GM12874 (cell line): Measurements from ENCODE around the gene SLC22A3.

Experiments used
- TF ChIP-seq, protein P1 (sequence below): IDR thresholded peaks from 2 replicates; pipeline ENCODE4 v1.5.1; 2011; ENCODE audit warnings: low read depth, mild to moderate bottlenecking, control low read depth, low read length, moderate library complexity; ENCODE audit not compliant: insufficient read depth

The SLC22A3 gene

DNA sequence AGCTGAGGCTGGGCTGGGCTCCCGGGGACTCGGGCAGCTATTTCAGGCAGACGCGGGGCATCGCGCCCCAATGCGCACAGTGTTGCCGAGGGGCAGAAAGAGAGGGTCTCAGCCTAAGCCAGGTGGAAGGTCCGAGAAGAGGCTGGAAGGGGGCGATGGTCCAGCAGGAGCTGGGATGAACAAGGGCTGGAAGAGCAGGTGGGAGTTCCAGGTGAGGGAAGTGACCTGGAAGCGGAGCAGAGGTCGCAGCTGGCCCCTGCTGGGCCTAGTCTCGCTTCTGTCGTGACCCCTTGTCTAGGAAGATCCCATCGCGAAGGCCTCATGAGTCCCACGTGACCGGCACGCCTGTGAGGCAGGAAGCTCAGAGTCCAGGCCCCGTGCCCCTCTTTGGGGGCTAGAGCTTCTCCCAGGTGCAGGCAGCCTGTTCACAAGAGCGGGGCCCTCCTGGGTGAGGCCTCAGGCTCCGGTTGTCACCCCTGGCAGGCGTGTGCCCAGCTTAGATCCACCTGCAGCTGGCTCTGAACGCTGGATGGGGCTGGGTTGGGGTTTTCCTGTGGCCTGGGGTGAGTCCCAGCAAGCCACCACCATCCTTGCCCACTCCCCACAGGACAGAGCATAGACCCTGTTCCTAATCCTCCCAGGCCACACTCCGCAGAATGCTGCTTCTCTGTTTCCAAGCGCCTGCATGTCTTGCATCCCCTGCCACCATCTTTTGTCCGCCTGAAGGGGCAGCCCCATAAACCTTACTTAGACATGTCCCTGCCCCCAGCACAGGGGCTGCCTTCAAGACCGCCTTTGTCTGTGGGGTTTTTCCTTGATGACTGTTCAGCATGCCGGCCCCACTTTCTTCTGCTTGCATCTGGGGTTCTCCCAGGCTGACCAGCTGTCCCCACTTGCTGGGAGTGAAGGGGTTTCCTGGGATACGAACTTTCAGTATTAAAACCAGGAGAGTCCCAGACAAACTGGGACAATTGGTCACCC is 15.1 kb downstream of the SLC22A3 start:
- TF ChIP-seq, protein P1, sequence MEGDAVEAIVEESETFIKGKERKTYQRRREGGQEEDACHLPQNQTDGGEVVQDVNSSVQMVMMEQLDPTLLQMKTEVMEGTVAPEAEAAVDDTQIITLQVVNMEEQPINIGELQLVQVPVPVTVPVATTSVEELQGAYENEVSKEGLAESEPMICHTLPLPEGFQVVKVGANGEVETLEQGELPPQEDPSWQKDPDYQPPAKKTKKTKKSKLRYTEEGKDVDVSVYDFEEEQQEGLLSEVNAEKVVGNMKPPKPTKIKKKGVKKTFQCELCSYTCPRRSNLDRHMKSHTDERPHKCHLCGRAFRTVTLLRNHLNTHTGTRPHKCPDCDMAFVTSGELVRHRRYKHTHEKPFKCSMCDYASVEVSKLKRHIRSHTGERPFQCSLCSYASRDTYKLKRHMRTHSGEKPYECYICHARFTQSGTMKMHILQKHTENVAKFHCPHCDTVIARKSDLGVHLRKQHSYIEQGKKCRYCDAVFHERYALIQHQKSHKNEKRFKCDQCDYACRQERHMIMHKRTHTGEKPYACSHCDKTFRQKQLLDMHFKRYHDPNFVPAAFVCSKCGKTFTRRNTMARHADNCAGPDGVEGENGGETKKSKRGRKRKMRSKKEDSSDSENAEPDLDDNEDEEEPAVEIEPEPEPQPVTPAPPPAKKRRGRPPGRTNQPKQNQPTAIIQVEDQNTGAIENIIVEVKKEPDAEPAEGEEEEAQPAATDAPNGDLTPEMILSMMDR: no peak

DNA sequence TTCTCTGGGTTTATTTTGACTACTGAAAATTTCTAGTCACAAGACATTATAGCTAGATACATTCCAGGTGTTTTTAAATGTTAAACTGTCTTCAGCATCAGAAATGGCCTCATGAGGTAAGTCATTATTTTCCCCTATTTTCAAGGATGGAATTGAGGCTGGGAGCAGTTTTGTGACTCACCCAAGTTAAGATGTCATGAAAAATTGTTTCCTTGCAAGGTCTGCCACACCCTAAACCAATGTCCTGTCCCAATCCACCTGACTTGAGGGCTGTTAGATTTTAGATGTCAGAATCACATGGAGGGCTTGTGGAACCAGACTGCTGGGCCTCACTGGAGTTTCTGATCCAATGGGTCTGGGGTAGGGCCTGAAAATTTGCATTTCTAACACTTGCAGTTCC is 16.9 kb downstream of the SLC22A3 start:
- TF ChIP-seq, protein P1: no peak

DNA sequence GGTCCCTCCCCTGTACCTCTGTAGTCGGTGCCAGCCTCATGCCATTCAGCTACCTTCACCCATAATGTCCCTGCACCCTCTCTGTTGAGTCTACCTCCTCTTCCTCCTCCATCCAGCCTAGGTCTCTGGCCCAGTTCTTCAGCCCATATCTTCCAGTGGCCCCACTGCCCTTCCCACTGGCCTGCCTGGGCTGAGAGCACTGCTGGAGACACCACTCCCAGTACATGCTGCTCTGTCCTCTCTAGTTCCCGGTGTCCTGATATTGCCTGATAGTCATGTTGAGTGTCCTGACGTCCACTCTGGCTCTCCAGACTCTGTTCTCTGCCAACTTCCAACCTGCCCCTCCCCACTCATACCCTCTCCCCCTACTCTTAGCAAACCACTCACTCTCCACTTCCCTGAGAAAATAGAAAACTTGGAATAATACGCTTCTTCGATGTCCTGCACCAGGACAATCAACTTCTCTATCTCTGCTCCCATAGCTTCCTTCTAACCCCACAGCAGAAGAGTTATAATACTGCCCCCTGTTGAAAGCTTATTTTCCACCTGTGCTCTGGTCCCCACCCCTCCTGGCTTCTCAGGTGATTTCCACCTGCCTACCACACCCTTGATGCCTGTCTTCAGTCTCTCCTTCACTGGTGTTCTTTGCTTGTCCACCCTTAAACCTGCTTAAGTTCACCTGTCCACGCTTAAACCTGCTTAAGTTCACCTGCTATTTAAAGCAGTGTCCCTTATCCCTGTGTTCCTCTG is 19.8 kb downstream of the SLC22A3 start:
- TF ChIP-seq, protein P1: no peak

DNA sequence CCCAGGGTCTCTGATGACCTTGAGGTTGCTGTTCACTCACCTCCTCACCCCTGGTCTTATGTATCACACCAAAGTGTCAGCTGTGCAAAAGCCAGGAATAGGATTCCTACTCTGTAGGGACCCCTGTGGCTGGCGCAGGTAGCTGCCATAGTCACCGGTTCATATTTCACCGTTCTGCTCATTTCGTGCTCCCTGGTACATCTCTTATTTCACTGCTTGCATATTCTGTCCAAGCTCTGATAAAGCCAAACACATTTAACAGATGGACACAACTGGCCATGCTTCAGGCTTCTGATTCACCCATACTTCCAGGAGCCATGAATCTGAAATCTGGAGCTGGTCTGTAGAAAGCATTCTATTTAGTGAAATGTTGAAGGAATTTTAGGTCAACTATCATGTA is 20.5 kb downstream of the SLC22A3 start:
- TF ChIP-seq, protein P1: no peak

DNA sequence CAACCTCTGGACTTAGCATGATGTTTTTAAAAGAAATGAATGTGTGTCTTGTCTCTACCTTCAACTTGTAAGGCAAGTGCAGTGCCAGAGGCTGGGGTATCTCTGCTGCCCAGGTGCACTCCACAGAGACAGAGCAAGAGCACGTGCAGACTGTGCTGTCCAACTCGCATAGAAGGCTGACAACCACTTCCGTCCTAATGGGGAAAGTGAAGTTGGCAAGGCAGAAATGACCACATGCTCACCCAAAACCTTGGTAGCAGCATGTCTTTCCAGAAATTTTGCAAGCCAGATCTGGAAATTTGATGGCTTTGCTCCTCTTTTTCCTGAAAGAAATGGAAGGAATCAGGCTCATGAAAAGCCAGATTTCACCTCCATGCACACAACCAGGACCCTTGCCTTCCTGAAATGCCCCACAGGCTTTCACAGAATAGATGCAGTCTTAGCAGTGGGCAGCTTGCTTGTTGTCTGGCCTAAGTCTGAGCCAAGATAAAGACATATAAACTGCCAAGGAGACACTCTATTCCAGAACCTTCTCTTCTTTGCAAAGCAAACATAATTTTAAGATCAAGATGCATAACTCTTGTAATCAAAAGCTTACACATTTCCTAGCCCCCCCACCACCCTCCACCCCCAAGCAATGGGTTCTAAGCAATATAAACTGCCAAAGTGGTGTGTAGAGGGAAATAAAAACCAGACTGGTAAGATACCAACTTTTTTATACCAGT is 26.8 kb downstream of the SLC22A3 start:
- TF ChIP-seq, protein P1: no peak

DNA sequence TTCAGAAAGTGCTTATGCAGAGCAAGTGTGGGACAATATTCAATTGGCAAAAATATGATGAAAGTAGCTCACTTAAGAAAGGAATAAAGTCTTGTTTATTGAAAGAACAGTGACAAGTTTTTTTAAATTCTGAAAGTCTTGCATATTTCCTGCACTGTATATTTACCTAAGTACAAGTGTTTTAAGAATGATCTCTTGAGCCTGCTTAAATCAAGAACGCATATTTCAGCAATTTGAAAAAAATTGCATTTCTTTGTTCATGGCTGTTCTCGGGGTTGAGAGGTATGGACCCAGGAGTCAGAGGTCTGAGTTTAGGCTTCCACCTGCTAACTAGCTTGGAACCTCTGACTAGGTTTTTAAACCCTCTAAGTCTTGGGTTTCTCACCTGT is 27.4 kb downstream of the SLC22A3 start:
- TF ChIP-seq, protein P1: no peak

DNA sequence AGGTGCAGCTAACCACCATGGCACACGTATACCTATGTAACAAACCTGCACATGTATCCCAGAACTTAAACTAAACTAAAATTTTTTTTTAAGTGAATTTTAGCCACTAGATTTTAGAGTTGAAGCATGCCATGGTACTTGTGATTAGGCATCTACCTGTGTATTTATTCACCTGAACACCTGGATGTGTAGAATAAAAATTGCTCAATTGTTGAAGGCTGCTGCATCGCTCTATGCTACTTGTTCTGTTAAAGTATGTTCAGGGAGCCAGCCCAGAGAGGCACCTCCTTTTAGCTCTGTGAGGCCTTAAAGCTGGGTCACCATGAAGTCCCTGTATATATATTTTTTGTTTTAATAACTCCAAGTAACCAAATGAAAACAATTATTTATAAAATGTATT is 28.3 kb downstream of the SLC22A3 start:
- TF ChIP-seq, protein P1: no peak
